ENCODE measurements around the gene CHN2. TPM values are rescaled to one million over a fixed set of nuclear protein-coding genes. Genes with fewer than 3 reads are reported as not detected.

CHN2 gene
- polyA plus RNA-seq, 2 of the 4 experiments (the other 2 are of a cell fraction), result 0.06 TPM; not detected in 1

DNA sequence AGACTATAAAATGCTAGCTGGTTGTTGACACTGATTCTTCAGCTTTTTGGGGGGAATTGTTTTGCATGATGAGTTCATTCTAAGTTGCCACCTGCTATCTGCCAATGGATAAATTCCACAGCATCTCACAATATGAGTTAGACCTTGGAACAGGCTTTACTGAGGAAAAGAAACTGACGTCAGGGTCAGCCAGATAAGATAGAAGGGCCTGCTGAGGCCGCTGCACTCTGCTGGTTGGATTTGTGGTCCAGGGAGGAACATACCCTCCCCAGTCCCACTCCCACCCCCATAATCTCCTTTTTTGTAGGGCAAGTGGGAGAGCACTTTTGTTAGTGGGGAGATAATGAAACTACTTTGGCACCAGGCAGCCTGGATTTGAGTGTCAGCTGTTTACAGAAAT lies 258.4 kb downstream of the CHN2 start:
- Histone ChIP-seq H3K9me3 (no peaks in the 10 kb centered on the region), H3K27ac (0 out of 6 replicates have a peak overlapping the region, but pooled peaks of 1 of the 2 experiments have one; percentile 35), H3K4me1 (peaks cover 31% of the 10 kb centered on the region), H3K4me2 (no peak overlapping the region), H3K4me3 (no peak overlapping the region)
- 94% methylated on average over 2 of the region's 2 CpGs for WGBS (ENCODE audit: missing lambda C conversion rate)
- ChIA-PET POLR2A (no interaction called here), CTCF (interaction anchor here (0.6 to 1.3 kb wide), 4 partner anchors 13 to 526 kb away, joined by 3 to 5 read pairs (median 3); no protein-coding TSS in a partner anchor)
- DNase-seq (ENCODE audit: low read depth in 1 of 2, low spot score in 1 of 2), result no peak
- no peak for TF ChIP-seq CEBPB (IDR thresholded peaks at IDR 0.05)
- TF ChIP-seq, protein P1, sequence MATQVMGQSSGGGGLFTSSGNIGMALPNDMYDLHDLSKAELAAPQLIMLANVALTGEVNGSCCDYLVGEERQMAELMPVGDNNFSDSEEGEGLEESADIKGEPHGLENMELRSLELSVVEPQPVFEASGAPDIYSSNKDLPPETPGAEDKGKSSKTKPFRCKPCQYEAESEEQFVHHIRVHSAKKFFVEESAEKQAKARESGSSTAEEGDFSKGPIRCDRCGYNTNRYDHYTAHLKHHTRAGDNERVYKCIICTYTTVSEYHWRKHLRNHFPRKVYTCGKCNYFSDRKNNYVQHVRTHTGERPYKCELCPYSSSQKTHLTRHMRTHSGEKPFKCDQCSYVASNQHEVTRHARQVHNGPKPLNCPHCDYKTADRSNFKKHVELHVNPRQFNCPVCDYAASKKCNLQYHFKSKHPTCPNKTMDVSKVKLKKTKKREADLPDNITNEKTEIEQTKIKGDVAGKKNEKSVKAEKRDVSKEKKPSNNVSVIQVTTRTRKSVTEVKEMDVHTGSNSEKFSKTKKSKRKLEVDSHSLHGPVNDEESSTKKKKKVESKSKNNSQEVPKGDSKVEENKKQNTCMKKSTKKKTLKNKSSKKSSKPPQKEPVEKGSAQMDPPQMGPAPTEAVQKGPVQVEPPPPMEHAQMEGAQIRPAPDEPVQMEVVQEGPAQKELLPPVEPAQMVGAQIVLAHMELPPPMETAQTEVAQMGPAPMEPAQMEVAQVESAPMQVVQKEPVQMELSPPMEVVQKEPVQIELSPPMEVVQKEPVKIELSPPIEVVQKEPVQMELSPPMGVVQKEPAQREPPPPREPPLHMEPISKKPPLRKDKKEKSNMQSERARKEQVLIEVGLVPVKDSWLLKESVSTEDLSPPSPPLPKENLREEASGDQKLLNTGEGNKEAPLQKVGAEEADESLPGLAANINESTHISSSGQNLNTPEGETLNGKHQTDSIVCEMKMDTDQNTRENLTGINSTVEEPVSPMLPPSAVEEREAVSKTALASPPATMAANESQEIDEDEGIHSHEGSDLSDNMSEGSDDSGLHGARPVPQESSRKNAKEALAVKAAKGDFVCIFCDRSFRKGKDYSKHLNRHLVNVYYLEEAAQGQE (IDR thresholded peaks at IDR 0.05), result no peak
- no peak for TF ChIP-seq TFCP2L1 (CRISPR knock-in tag; IDR thresholded peaks at IDR 0.05)
- TF ChIP-seq, protein P2, sequence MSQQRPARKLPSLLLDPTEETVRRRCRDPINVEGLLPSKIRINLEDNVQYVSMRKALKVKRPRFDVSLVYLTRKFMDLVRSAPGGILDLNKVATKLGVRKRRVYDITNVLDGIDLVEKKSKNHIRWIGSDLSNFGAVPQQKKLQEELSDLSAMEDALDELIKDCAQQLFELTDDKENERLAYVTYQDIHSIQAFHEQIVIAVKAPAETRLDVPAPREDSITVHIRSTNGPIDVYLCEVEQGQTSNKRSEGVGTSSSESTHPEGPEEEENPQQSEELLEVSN (IDR thresholded peaks at IDR 0.05; ENCODE audit: borderline replicate concordance, low read depth), result no peak
- TF ChIP-seq POLR2AphosphoS2 (conservative IDR thresholded peaks at IDR 0.05; ENCODE audit: low read length), result no peak
- no peak for TF ChIP-seq PHF8 (IDR thresholded peaks at IDR 0.05; ENCODE audit: borderline replicate concordance, low read depth)
- TF ChIP-seq FOSL2 (IDR thresholded peaks at IDR 0.05), result no peak
- no peak for TF ChIP-seq FOSL2 (CRISPR knock-in tag; IDR thresholded peaks at IDR 0.05)
- no peak for TF ChIP-seq HOXB13 (CRISPR knock-in tag; IDR thresholded peaks at IDR 0.05; ENCODE audit: low read depth)
- no peak for TF ChIP-seq RAD21 (conservative IDR thresholded peaks at IDR 0.05 in 1 of 2, IDR thresholded peaks at IDR 0.05 in 1 of 2)
- TF ChIP-seq CBX8 (IDR thresholded peaks at IDR 0.05), result no peak
- no peak for ATAC-seq
- FAIRE-seq, result no peak

DNA sequence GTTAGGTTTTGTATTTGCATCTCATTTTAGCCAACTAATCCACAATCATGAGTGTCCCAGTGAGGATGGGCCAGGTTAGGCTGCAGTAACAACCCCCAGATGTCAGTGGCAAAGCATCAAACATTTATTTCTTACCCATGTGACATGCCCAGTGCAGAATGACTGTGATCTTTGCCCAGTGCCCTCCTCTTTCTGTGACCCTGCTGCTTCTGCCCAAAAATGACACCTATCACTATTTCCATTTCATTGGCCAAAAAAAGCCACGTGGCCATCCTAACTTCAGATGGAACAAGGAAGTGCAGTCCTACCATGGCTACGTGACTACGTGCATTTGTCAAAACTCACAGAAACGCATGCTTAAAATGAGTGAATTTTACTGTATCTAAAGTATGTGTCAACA lies 259.9 kb downstream of the CHN2 start:
- Histone ChIP-seq H3K4me1 (peaks cover 19% of the 10 kb centered on the region), H3K27ac (no peak overlapping the region), H3K4me2 (no peak overlapping the region), H3K4me3 (no peak overlapping the region), H3K9me3 (no peaks in the 10 kb centered on the region)
- TF ChIP-seq, protein P3, sequence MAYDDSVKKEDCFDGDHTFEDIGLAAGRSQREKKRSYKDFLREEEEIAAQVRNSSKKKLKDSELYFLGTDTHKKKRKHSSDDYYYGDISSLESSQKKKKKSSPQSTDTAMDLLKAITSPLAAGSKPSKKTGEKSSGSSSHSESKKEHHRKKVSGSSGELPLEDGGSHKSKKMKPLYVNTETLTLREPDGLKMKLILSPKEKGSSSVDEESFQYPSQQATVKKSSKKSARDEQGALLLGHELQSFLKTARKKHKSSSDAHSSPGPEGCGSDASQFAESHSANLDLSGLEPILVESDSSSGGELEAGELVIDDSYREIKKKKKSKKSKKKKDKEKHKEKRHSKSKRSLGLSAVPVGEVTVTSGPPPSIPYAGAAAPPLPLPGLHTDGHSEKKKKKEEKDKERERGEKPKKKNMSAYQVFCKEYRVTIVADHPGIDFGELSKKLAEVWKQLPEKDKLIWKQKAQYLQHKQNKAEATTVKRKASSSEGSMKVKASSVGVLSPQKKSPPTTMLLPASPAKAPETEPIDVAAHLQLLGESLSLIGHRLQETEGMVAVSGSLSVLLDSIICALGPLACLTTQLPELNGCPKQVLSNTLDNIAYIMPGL (CRISPR knock-in tag; IDR thresholded peaks at IDR 0.05; ENCODE audit: borderline replicate concordance), result no peak
- TF ChIP-seq SREBF2 (IDR thresholded peaks at IDR 0.05), result no peak
- TF ChIP-seq, protein P2 (IDR thresholded peaks at IDR 0.05; ENCODE audit: borderline replicate concordance, low read depth), result no peak
- TF ChIP-seq TP53 (CRISPR knock-in tag; IDR thresholded peaks at IDR 0.05), result no peak
- TF ChIP-seq HOXA7 (CRISPR knock-in tag; IDR thresholded peaks at IDR 0.05), result no peak
- TF ChIP-seq, protein P1 (IDR thresholded peaks at IDR 0.05), result no peak
- no peak for TF ChIP-seq JUNB (IDR thresholded peaks at IDR 0.05)
- TF ChIP-seq, protein P4, sequence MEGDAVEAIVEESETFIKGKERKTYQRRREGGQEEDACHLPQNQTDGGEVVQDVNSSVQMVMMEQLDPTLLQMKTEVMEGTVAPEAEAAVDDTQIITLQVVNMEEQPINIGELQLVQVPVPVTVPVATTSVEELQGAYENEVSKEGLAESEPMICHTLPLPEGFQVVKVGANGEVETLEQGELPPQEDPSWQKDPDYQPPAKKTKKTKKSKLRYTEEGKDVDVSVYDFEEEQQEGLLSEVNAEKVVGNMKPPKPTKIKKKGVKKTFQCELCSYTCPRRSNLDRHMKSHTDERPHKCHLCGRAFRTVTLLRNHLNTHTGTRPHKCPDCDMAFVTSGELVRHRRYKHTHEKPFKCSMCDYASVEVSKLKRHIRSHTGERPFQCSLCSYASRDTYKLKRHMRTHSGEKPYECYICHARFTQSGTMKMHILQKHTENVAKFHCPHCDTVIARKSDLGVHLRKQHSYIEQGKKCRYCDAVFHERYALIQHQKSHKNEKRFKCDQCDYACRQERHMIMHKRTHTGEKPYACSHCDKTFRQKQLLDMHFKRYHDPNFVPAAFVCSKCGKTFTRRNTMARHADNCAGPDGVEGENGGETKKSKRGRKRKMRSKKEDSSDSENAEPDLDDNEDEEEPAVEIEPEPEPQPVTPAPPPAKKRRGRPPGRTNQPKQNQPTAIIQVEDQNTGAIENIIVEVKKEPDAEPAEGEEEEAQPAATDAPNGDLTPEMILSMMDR (IDR thresholded peaks at IDR 0.05), result no peak
- no peak for TF ChIP-seq POLR2A (IDR thresholded peaks at IDR 0.05; ENCODE audit: low read length)
- no peak for TF ChIP-seq GATA3 (IDR thresholded peaks at IDR 0.05; ENCODE audit: borderline replicate concordance)
- CTCF ChIA-PET, result no interaction called here
- ATAC-seq, result no peak
- FAIRE-seq, result no peak
- DNase-seq (ENCODE audit: low read depth in 1 of 2, low spot score in 1 of 2), result no peak
- POLR2A ChIA-PET, result no interaction called here
- 71% methylated on average over 4 of the region's 4 CpGs for WGBS (ENCODE audit: missing lambda C conversion rate)

All from A549 (cell line).